ENCODE data around the gene GABARAP.

Gene GABARAP

GRCh38 chr17:7196651-7197401 is 45.4 kb downstream of the GABARAP start:
- H3K27ac ChIP-seq (ENCODE audit: low read depth, low read length), result no peak overlapping the region
- H3K4me2 ChIP-seq (ENCODE audit: low read length), result no peak overlapping the region
- H3F3A ChIP-seq (ENCODE audit: control insufficient read depth, insufficient read depth), result no peaks in the 10 kb centered on the region
- TF ChIP-seq EZH2phosphoT487 (IDR thresholded peaks at IDR 0.05; ENCODE audit: borderline replicate concordance, low read length), result no peak
- no peak for TF ChIP-seq CTCF (IDR thresholded peaks at IDR 0.05; ENCODE audit: low read depth, low read length, poor library complexity, severe bottlenecking)
- H3K4me1 ChIP-seq (ENCODE audit: control insufficient read depth, low read length), result no peaks in the 10 kb centered on the region
- H3K36me3 ChIP-seq (ENCODE audit: control insufficient read depth, low read length), result no peaks in the 10 kb centered on the region; the same call in 1 of the 2 replicates
- no peak overlapping the region for H3K4me3 ChIP-seq (ENCODE audit: low read length)
- no peaks in the 10 kb centered on the region for H3K9me2 ChIP-seq (replicated peaks; ENCODE audit: control insufficient read depth, low read length)
- H3K9me3 ChIP-seq (ENCODE audit: control insufficient read depth, insufficient read depth, low read length), result no peaks in the 10 kb centered on the region
- no peaks in the 10 kb centered on the region for H3K79me2 ChIP-seq (ENCODE audit: control insufficient read depth, low read length)
- no peaks in the 10 kb centered on the region for H3K27me3 ChIP-seq (ENCODE audit: control insufficient read depth, low read length)
- no peaks in the 10 kb centered on the region for H4K20me1 ChIP-seq (ENCODE audit: control insufficient read depth, insufficient read depth, low read depth, low read length)

GRCh38 chr17:7195971-7196370 is 46.3 kb downstream of the GABARAP start:
- H3K27ac ChIP-seq (ENCODE audit: low read depth, low read length), result no peak overlapping the region
- no peaks in the 10 kb centered on the region for H3K9me3 ChIP-seq (ENCODE audit: control insufficient read depth, insufficient read depth, low read length)

GRCh38 chr17:7192271-7192937 is 49.8 kb downstream of the GABARAP start:
- no peak overlapping the region for H3K27ac ChIP-seq (ENCODE audit: low read depth, low read length)
- H3K9me3 ChIP-seq (ENCODE audit: control insufficient read depth, insufficient read depth, low read length), result no peaks in the 10 kb centered on the region
- H3K4me1 ChIP-seq (ENCODE audit: control insufficient read depth, low read length), result no peaks in the 10 kb centered on the region
- no peak overlapping the region for H3K4me3 ChIP-seq (ENCODE audit: low read length)
- H3K79me2 ChIP-seq (ENCODE audit: control insufficient read depth, low read length), result no peaks in the 10 kb centered on the region
- no peaks in the 10 kb centered on the region for H3K27me3 ChIP-seq (ENCODE audit: control insufficient read depth, low read length)
- H3K9me2 ChIP-seq (replicated peaks; ENCODE audit: control insufficient read depth, low read length), result no peaks in the 10 kb centered on the region
- no peak overlapping the region for H3K4me2 ChIP-seq (ENCODE audit: low read length)
- no peak for TF ChIP-seq EZH2phosphoT487 (IDR thresholded peaks at IDR 0.05; ENCODE audit: borderline replicate concordance, low read length)
- no peak for TF ChIP-seq CTCF (IDR thresholded peaks at IDR 0.05; ENCODE audit: low read depth, low read length, poor library complexity, severe bottlenecking)
- H3K36me3 ChIP-seq (ENCODE audit: control insufficient read depth, low read length), result peaks cover 5% of the 10 kb centered on the region
- no peaks in the 10 kb centered on the region for H3F3A ChIP-seq (ENCODE audit: control insufficient read depth, insufficient read depth)
- no peaks in the 10 kb centered on the region for H4K20me1 ChIP-seq (ENCODE audit: control insufficient read depth, insufficient read depth, low read depth, low read length)

More at GRCh38 chr17:7195971-7196370, 46.3 kb downstream of the GABARAP start:
- Histone ChIP-seq H3K36me3 (ENCODE audit: control insufficient read depth, low read length) (peaks cover 4% of the 10 kb centered on the region), H3K4me2 (ENCODE audit: low read length) (no peak overlapping the region), H3K4me1 (ENCODE audit: control insufficient read depth, low read length) (no peaks in the 10 kb centered on the region), H3F3A (ENCODE audit: control insufficient read depth, insufficient read depth) (no peaks in the 10 kb centered on the region), H3K79me2 (ENCODE audit: control insufficient read depth, low read length) (no peaks in the 10 kb centered on the region), H3K9me2 (replicated peaks; ENCODE audit: control insufficient read depth, low read length) (no peaks in the 10 kb centered on the region), H3K4me3 (ENCODE audit: low read length) (no peak overlapping the region), H4K20me1 (ENCODE audit: control insufficient read depth, insufficient read depth, low read depth, low read length) (no peaks in the 10 kb centered on the region), H3K27me3 (ENCODE audit: control insufficient read depth, low read length) (no peaks in the 10 kb centered on the region)
- TF ChIP-seq CTCF (IDR thresholded peaks at IDR 0.05; ENCODE audit: low read depth, low read length, poor library complexity, severe bottlenecking) (no peak), EZH2phosphoT487 (IDR thresholded peaks at IDR 0.05; ENCODE audit: borderline replicate concordance, low read length) (no peak)

Data from DOHH2 (cell line).